ENCODE data around the gene HOXA7.

- TF ChIP-seq CTCF (IDR thresholded peaks at IDR 0.05) (no peak), EZH2 (IDR thresholded peaks at IDR 0.05; ENCODE audit: borderline replicate concordance, insufficient read depth, low read depth, low read length, poor library complexity, severe bottlenecking) (peak; percentile 64)
Measured at GRCh38 chr7:27192546-27193334, 36.3 kb upstream of the HOXA7 start.

Data from B cell (primary cell).